ENCODE measurements around the gene CCRL2.

The CCRL2 gene

GRCh38 chr3:46456118-46456517, 49.1 kb downstream of the CCRL2 start:
- DNase-seq (ENCODE audit: low read depth in 3 of 3, low spot score in 1 of 3): no peak

Measured in stimulated activated CD4-positive, alpha-beta T cell treated with anti-CD3 and anti-CD28 coated beads, TNF-alpha, amount 100 ng/mL, for 1 hour (primary cell).